GM11168 (cell line): ENCODE measurements around the gene CGB8.
"Not testable (repeated sequence)": the region's sequence is repeated elsewhere in the genome, so short reads cannot be mapped to it uniquely, and the experiment has no call there.

Experiments used
- in situ Hi-C: fragments of 300-500 bp; cut with MboI; formaldehyde crosslinking; loops from one replicate; pipeline ENCODE4 v1.12.0; 2022; ENCODE audit warnings: low sequenced_read_pairs; ENCODE audit not compliant: unreplicated experiment

CGB8 gene

GRCh38 chr19:49036815-49037214 is 12.1 kb downstream of the CGB8 start, which contains the start of gene CGB1:
CGB1 (minus strand) TSS chr19:49036895; CDS start chr19:49036711, 184 bp downstream.
- in situ Hi-C loops = not testable (repeated sequence)

- in situ Hi-C loops = not testable (repeated sequence)
Measured at GRCh38 chr19:49031642-49032301, 17.1 kb downstream of the CGB8 start, which contains the start of gene CGB2. CGB2 (plus strand) TSS chr19:49031890; CDS start chr19:49032096, 206 bp downstream.

DNA sequence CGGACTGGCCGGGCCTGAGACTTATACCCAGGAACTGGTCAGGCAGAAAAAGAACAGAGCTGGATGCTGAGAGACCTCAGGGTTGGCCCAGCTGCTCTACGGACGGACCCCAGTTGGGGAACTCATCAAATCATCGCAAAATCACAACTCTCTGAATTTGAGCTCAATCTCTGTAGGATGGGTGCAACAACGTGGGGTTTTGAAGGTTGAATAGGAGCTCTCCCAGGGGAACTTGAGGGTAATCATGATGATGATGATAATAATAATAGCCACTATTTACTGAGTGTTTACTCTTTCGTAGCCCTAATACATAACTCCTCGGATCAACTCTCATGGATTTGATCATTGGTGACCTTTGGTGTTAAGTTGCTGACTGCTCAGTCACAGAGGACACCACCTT is 18.6 kb downstream of the CGB8 start:
- in situ Hi-C loops = not testable (repeated sequence)

DNA sequence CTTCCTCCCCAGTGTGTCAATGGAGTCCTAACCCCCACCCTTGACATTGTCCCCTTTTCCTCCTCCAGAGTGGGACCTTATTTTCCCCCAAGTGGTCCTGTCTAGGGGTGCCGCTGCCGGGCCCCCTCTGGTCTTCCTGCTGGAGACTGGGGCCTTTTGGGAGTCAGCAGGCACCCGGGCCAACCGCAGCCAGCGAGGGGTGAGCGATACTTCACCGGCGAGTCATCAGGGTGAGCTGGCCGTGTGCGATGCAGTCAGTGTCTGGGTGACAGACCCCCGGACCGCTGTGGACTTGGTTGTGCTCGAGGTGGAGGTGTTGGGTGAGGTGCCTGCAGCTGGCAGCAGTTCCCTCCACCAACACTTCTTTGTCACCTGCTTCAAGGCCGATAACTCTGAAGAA is 19.2 kb downstream of the CGB8 start:
- in situ Hi-C loops = not testable (repeated sequence)

DNA sequence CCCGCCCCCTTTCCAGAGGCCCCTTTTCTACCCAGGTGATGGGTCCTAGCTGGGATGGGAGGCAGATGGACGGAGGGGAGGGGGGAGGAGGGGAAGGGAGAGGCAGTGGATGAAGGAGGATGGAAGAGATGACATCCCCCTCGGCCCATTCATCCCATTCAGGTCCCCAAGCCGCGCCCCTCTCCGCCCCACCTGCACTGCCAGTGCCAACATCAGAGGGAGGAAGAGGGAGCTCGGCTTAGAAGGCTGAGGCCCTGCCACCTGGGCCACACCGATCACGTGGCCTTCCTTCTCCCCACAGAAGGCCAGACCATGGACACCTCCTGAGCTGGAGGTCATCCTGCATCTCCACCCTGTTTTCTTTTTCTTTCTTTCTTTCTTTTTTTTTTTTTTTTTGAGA is 20.2 kb downstream of the CGB8 start:
- in situ Hi-C loops = not testable (repeated sequence)

GRCh38 chr19:49025599-49025998 is 23.3 kb downstream of the CGB8 start:
- in situ Hi-C loops = not testable (repeated sequence)

DNA sequence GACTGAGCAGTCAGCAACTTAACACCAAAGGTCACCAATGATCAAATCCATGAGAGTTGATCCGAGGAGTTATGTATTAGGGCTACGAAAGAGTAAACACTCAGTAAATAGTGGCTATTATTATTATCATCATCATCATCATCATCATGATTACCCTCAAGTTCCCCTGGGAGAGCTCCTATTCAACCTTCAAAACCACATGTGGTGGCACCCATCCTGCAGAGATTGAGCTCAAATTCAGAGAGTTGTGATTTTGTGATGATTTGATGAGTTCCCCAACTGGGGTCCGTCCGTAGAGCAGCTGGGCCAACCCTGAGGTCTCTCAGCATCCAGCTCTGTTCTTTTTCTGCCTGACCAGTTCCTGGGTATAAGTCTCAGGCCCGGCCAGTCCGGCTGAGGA is 23.8 kb downstream of the CGB8 start:
- in situ Hi-C loops = not testable (repeated sequence)

DNA sequence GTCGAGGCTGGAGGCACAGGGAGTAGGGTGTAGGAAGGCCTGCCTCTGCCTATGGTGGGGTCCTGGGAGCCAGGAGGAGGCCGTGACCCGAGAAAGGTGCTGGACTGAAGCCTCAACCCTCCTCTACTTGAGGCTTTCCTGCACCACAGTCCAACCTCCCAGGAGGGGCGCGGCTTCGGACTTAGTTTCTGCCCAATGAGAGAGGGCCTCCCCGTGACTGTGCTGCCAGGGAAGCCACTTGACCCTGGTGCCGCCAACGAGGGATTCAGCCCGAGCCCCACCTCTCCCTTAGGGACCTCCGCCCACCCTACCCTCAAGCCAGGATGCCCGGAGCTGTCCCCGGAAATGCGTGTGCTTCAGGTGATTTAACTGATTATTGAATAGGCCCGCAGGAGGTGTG is 24.7 kb downstream of the CGB8 start, which contains the start of gene CGB3:
TSS of gene CGB3 (minus strand) at position 101 of the 400 bp plus-strand sequence. CDS start 362 bp downstream, outside the sequence.
- in situ Hi-C loops = not testable (repeated sequence)

GRCh38 chr19:49022116-49022515 is 26.8 kb downstream of the CGB8 start:
- in situ Hi-C loops = no loop called here

DNA sequence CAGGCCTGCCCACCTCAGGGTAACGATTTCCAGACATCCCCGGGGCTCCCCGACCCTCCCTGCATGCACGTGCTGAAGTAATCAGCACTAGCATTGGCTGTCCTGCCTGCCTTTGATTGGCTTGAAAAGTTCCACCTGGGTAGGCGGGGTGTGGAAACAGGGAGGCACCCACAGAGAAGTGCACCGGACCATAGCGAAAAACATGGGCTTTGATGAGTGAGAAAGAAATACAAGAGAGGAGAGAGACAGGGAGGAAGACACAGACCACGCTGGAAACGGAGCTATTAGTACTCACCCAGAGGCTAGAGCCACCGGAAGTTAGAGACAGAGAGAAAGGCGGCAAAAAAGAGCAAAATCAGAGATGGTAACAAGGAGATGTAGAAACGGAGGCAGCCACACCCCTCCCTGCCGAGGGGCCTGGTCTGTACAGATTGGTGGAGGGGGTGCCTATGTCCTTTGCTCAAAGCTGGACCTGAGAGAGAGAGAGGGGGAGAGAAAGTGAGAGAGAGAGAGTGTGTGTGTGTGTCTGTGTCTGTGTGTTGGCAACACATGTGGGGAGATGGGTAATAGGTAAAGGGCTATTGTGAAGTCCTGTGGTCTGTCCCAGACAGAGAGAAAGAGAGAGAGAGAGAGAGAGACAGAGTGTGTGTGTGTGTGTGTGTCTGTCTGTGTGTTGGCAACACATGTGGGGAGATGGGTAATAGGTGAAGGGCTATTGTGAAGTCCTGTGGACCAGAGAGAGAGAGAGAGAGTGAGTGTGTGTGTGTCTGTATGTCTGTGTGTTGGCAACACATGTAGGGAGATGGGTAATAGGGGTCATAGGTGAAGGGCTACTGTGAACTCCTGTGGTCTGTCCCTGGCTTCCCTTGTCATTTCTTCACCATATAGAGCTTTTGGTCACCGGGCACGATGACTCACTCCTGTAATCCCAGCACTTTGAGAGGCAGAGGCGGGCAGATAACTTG is 27.7 kb downstream of the CGB8 start:
- in situ Hi-C loops = no loop called here

GRCh38 chr19:49020342-49020741 is 28.6 kb downstream of the CGB8 start:
- in situ Hi-C loops = no loop called here

GRCh38 chr19:49019242-49019932 is 29.5 kb downstream of the CGB8 start:
- in situ Hi-C loops = no loop called here

GRCh38 chr19:49018388-49019241 is 30.3 kb downstream of the CGB8 start:
- in situ Hi-C loops = not testable (repeated sequence)

GRCh38 chr19:49017666-49018351 is 31.1 kb downstream of the CGB8 start:
- in situ Hi-C loops = no loop called here

DNA sequence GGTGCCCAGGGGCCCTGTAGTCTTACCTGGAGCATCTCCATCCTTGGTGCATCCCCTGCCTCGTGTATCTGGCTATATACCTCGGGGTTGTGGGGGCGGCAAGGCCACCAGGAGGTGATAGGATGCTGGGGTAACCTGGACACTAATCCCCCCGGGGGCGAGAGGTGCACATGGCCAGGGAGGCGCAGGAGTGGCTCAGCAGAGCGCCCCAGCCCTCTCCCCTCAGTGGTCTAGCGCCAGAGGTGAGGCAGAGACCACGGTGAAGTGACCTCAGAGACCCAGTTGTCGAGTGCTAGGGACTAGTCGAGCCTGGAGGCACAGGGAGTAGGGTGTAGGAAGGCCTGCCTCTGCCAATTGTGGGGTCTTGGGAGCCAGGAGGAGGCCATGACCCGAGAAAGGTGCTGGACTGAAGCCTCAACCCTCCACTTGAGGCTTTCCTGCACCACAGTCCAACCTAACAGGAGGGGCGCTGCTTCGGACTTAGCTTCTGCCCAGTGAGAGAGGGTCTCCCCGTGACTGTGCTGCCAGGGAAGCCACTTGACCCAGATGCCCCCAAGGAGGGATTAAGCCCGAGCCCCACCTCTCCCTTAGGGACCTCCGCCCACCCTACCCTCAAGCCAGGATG is 31.8 kb downstream of the CGB8 start, which contains the start of gene LHB:
TSS of gene LHB (minus strand) at position 51 of the 625 bp plus-strand sequence. CDS start at position 41, 10 bp downstream.
- in situ Hi-C loops = no loop called here

- in situ Hi-C loops = no loop called here
Measured at GRCh38 chr19:49016067-49016839, 32.7 kb downstream of the CGB8 start.

DNA sequence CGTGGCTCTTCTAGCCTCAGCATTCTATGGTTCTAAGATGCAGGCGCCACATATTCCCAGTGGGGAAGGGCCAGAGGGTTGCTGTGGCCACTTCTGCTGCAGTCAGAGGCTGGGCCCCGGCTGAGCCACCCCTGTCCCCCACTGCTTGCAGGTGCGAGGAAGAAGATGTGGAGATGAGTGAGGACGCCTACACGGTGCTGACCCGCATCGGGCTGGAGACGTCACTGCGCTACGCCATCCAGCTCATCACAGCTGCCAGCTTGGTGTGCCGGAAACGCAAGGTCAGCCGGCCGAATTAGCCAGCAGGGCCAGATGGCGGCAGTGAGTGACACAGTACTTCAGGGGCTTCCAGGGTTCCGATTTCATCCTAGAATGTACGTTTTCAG is 34.0 kb downstream of the CGB8 start:
- in situ Hi-C loops = no loop called here
